Stimulated activated CD4-positive, alpha-beta T cell treated with anti-CD3 and anti-CD28 coated beads, Interleukin-15, amount 100 ng/mL, for 24 hours (primary cell): ENCODE data around the gene ERBB4.
"Not testable (repeated sequence)": the region's sequence is repeated elsewhere in the genome, so short reads cannot be mapped to it uniquely, and the experiment has no call there.

Experiments used
- DNase-seq: peaks from one replicate; pipeline ENCODE4 v3.0.0-alpha.2; 2020

ERBB4 gene

DNA sequence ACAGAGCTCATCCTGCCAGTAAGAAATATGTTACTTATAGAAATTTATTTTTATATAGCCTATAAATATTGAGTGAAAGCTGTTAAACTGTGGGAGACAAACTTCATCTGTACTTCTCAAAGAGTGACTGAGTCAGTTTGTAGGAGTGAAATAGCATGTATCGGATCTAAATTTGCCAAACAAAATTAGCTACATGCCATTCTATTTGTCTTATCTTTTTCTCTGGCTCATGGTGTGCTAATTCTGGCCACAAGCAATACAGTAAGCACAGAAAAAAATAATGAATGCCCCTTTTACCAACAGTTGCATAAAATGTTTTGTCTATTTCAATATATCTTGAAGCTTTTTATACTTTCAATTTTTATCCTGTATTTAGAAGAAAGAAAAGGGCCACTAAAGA lies 12.5 kb downstream of the ERBB4 start:
- no peak for DNase-seq

DNA sequence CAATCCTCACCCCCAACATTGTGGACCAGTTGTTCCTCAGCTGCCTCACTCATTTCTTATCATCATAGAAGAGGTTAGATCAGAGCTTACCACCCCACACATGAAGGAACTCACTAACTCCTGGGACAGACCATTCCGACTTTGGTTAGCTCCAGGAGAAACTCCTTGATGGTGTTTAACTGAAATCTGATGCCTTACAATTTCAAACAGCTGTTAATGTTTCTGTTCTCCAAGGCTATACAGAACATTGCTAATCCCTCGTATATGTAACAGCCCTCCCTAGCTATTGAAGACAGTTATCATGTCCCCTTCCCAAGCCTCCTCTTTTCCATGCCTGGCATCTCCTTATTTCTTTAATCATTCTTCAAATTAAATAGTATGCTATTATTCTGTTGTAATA lies 14.8 kb downstream of the ERBB4 start:
- no peak for DNase-seq

DNA sequence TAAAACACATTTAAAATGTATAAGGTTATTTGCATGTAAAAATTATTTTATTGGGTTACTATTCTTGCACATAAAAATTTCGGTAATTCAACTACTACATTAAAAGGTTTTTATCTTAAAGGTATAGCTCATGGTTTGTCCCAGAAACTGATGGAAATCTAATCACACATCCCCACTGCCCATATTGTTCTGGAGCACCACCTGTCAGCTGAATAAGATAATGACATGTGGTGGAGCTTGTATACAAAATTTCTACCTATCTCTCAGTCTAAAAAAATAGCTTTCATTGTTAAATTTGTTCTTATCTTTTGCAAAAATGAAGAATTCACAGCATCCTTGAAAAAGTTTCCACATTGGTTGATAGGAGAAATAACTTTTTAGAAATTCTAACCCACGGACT lies 18.3 kb downstream of the ERBB4 start:
- no peak for DNase-seq

DNA sequence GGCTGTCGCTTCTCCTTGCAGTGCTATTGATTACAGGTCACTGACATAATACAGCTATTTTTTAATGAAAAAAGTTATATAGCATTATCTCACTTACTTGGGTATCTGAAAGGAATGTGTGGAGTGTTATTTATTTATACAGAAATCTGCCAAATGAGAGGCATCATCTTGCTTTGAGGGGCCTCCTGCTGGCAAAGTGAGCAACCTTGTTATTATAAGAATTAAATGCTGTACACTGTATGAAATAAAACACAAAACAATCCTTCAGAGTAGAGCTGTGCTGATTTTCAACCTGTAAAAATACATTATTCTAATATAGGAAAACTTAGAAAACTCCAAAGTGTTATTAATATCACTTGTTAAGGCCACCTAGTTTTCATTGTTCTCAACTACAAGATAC lies 20.9 kb downstream of the ERBB4 start:
- DNase-seq = no peak

DNA sequence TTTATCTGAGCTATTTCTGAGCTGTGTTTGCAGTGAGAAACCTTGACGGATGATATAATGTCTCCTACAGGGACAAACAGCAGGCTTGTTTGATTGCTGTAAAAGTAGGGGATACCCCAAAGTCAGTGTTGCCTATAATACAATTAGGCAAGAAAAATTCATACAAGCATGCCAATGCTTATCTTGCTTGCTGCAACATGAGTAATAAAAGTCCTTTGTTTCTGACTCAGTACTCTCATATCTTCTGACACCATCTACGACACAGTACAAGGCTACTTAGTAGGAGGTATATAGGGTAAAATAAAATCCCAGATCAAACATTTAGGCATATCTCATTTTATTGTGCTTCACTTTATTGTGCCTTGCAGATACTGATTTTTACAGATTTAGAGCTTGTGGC lies 33.0 kb downstream of the ERBB4 start:
- DNase-seq = no peak

DNA sequence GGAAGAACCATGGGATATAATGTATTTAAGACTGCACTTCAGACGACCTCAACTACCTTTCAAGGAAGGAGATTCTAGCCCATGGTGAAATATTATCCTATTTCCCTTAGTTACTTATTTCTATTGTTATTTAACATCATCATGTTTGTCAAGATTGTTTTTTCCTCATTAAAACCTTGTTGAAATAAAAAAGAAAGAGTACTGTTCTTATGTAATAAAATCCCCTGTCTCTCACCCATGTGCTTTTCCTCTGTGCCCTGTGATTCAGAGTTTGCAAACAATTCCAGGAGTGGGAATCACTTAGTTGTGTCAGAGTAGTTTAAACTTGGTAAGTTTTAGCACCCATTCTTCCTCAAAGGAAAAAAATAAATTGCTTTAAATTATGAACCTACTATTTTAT lies 43.6 kb downstream of the ERBB4 start:
- no peak for DNase-seq

DNA sequence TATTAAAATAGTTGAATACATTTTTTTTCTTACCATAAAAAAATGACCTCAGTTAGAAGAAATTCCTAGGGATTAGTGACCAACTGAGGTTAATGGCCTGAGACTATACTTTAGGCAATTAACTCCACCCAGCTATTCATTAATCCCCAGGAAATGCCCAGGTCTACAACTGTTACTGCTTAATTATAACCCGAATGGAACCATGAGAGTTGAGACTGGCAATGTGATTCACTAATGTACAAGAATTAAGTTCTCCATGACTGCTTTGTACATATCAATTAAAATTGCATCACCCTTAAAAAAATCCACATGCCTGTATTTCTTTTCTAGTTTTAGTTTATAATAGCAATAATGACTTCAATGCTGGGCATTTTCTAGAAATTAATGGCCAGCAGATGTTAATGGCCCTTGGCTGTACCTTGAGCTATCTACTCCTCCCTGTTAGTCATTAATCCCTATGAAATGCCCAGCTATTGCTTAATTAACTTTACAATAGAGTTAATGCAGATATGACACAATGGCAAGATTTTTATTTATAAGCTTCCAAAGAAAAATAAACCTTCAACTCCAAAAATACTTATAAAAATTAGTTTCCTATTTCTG lies 44.1 kb downstream of the ERBB4 start:
- no peak for DNase-seq

DNA sequence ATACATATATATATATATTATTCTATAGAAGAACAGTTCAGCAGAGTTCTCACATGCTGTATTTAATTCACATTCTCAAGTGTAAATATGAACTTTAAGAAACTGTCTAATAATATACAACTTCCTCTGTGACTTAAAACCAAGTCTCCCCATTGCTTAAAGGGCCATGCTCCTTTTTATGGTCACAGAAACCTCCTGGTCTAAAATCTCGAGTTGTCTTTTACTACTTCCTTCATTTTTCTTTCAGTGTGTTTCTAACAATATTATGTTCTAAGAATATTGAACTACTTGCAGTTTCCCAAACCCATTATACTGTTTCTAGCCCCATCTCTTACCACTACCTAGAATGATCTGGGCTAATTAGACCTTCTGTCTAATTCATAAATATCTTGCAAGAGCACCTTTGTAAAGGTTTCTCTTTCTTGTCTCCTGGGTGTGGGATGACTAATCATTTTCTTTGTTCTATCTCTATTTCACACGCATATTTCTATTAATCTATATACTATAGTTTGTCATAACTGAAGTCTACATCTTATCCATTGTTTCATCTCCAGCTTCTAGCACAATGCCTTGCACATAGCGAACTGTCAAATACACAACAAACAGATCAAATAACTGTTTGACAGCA lies 48.8 kb downstream of the ERBB4 start:
- DNase-seq = no peak

DNA sequence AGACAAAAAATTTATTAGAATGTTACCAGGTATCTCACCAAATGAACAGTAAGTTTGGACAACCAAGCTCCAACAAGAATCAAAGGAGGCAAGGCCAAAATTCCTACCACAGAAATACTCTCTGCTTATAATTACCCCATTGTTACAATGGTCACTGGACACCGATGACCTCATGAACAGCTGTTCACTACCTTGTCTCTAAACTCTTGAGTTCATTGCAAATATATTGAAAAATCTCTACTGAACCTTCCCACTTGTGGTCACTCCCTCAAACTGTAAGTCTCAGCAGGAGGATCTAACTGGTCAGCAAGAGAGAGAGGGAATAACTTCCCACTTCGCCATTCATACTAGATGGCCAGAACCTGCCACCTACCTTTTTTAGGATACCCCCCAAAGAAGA lies 50.0 kb downstream of the ERBB4 start:
- no peak for DNase-seq

DNA sequence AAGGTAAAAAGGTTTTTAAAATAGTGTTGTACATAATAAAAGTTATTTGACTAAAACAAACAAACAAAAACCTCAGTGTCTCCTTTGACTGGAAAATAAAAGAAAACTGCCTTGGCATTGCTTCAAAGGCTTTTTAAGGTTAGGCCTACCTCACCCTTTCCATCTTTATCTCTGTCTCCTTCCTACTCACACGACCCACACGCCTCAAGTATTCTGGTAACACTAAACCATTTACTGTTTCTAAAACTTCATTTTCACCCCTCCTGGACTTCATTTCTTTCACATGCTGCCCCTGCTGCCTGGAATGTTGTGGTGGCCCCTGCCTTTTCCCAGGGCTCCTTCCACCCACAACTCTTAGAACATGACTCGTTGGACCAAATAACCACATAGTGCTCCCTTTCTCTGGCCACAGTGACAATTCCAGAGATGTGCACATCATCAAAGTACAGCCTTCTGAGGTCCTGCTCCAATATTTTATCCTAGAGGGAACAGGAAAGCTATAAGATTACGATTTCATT lies 54.0 kb downstream of the ERBB4 start:
- DNase-seq = no peak

DNA sequence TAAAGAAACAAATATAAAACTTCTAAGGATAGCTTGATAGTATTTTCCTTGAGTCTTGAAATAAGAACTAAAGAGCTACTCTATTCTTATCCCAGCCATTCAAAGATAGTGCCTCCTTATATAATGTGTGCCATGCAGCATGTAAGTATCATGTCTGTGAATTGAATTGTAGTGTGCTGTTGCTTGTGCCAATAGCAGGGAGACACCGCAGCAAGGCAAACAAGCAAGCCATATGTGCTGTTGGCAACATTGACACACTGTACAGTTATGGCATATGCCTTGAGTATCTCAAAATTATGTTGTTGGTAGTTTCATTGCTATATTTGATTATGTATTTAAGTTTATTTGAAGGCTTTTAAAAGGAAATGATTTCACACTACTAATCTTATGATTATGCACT lies 58.2 kb downstream of the ERBB4 start:
- no peak for DNase-seq

DNA sequence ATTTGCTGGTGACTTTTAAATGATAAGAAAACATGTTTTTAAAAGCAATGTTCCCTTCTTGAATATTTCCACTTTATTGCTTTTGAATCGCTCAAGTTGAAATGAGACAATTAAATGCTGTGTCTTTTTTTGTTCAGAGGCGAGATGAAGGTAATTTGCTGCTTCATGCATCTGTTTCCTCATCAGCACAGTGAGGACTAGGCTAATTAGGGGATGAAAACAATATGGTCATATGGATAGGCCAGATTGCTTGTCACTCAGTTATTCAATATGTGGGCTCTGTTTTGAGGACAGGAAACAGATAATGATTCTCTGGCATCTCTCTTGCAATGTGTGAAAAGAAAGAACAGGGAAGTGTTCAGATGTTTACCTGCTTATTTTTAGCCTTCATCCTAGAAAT lies 61.0 kb downstream of the ERBB4 start:
- DNase-seq = no peak

DNA sequence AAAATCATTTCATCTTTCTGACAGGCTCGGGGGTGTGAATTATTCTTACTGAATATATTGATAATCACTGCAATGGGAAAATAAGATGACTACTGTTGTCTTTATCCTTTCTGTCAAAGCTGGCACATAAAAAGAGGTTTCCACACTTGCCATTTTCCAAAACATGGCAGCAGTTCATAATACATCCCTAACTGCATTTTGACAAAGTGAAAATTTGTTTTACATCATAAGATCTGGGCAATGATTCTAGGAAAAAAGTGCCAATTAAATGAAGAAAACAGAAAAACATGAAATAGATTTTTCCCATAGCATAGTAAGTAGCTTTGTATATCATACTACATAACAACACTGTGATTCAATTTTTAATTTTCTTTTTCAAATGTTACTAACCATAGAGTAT lies 65.4 kb downstream of the ERBB4 start:
- DNase-seq = no peak

DNA sequence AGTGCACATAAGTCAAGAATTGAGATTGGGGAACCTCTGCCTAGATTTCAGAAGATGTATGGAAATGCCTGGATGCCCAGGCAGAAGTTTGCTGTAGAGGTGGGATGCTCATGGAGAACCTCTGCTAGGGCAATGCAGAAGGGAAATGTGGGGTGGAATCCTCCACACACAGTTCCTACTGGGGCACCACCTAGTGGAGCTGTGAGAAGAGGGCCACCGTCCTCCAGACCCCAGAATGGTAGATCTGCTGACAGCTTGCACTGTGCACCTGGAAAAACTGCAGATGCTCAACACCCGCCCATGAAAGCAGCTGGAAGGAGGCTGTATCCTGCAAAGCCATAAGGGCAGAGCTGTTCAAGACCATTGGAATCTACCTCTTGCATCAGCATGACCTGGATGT lies 71.1 kb downstream of the ERBB4 start:
- not testable (repeated sequence) for DNase-seq

DNA sequence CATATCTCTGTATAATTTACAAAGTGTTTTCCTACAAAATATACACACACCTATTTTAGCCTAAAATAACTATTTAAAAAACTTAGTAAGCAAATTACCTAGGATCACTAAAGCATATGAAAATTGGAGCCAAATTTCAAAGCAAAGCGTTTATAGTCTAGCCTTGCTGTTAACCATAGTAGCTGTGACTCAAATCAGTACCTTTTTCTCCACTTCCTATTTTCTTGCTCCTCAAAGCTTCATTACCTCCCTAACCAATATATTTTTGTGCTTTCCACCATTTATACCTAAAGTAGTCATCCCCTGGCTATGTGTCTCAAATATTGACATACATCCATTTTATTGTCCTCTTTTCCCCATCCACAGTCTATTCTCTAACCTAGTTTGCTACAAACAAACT lies 73.1 kb downstream of the ERBB4 start:
- DNase-seq = no peak

DNA sequence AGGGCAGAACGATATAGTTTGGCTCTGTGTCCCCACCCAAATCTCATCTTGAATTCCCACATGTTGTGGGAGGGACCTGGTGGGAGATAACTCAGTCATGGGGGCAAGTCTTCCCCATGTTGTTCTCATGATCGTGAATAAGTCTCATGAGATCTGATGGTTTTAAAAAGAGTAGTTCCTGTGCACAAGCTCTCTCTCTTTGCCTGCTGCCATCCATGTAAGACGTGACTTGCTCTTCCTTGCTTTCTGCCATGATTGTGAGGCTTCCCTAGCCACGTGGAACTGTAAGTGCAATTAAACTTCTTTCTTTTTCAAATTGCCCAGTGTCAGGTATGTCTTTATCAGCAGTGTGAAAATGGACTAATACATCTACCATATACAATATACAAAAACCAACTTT lies 76.9 kb downstream of the ERBB4 start:
- DNase-seq = not testable (repeated sequence)

DNA sequence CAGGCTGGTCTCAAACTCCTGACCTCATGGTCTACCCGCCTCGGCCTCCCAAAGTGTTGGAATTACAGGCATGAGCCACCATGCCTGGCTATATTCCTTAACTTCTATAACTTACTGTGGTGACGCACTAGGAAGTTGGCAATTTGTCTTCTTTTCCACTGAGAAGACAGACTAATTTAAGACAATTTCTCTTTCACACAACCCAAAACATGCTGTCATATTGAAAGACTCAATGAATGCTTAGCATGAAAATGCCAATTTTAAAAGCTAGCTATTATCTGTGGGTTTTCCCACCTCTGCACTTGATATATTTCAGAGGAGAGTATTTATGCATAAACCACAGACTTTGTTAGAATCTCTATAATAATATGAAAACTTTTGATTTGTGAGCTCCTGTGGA lies 84.5 kb downstream of the ERBB4 start:
- DNase-seq = no peak

DNA sequence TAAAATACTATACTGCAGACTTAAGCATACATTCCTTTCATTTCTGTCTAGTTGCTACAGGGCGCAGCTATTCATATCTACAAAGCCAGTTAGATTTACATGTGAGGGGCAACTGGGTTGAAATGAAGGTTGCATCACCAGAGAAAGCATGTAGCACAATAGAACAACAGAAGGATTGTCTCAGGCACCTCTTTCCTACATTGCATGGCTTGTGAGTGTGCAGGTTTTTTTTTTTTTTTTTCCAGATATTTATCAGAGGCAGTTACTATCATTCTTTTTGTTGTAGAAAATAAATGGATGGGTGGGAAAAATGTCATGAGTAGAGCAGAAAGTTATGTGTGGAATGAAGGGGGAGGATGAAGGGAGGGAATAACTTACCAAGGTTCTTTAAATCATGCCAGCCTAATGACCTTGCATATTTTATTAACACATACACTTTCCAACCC lies 86.8 kb downstream of the ERBB4 start:
- DNase-seq = no peak

DNA sequence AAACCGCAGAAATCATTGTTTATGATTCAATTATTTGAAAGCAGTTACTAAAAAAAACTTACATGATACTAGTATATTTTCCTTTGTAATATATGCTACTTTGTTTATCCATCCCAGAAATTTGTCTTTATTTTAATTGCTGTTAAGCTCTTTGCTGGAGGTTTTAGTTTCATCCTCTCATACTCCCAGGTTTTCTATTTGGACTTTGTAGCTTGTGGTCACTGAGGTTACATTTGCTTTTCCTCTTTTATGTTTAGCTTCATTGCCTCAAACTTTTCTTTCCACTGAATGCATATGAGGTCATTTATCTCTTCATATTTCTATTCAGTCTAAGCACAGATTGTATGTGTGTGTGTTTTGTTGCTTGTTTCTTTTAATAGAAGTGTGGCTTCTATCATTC lies 89.9 kb downstream of the ERBB4 start:
- DNase-seq = no peak

DNA sequence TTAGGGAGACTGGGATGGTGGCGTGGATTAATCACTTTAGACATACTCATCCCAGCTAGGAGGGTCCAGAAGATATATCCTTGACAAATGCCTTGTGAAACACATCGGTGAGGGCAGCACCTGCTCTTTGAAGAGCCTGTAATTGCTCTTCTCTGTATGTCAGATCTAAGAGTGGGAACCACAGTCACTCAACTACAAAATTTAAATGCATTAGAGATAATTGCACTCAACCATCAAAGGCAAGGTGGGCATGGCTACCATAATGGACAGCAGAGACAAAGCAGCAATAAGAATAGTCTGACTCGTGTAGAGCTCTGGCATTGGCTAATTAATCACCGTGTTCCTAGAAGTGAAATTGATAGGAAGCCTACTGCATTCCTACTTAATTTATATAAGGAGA lies 96.8 kb downstream of the ERBB4 start:
- DNase-seq = no peak

DNA sequence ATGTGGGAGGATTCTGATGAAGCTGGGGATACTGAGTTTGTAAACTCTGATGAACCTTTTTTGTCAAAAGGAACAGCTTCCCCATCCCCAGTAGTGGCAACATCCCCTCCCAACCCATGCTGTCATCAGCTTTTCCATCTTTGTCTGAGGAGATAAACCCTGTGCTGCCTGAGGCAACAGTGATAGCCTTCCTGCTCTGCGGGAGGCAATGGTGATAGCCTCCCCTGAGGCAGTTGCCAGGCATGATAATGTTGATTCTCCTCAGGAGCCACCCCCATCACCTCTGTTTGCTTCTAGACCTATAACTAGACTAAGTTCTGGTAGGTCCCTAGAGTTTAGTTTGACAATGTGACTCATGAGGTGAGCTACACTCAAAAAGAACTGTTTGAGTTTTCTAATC lies 97.5 kb downstream of the ERBB4 start:
- DNase-seq = no peak

DNA sequence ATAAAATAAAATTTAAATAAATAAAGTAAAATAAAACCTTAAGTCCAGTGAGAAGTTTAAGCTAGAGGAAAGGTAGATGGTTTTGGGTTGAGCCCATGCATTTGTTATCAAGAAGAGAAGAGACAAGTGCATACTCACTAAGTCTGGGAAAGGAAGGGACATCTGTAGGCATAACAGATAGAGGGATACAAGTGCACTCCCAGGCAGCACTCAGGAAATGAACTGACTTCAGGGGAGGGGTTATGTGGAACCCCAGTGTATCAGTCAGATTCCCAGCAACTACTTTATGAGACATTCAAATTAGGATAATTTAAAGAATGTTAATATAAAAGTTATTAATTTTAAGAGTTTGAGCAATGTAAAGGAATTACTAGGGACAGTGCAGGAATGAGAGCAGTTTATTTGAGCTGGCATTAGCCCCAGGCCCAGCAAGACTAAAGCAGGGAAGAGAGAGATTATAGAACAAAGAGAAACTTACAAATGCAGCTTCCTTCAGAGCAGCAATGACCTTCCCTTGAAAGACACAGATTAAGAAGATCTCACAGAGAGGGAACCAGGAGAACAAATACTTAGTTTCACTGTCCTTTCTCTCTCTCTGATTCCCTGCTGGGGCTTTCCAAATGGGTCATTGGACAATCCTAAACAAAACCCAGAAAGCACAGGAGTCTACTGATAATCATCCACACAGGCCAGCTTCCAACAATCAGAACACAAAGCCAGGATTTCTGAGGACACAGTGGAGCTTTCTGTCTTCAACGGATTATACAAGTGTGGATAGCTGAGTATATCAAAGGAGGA lies 109.7 kb downstream of the ERBB4 start:
- no peak for DNase-seq

DNA sequence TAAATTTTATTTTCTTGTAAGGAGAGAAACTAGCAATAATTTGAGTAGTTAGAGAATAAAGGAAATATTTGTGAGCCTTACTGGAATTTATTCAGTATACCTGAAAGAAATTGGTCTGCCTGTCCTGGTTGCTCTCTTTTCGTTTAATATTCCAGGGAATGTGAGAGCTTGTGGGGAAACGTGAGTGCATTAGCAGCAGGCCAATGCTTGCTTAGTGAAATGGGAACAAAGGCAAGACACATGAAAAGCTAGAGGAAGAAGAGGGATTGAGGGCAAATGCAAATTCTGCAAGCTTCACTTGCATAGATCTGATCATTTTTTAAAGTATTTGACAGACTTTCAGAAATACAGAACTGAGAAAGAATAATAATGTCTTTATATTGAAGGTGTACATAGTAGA lies 111.0 kb downstream of the ERBB4 start:
- DNase-seq = no peak
